ENCODE data around the gene DNHD1. TPM values are rescaled to one million over a fixed set of nuclear protein-coding genes. Genes with fewer than 3 reads are reported as not detected.

Gene DNHD1
- total RNA-seq, 1 donor from 2014 or later: 2.3 TPM

- no peak for TF ChIP-seq CTCF (IDR thresholded peaks at IDR 0.05)
- peak overlapping the region; percentile 95 to 97 for H3K27ac ChIP-seq
- DNase-seq (ENCODE audit: low spot score in 2 of 2): peak in 1 of 2 donors; percentile 77
- H3K4me1 ChIP-seq: peaks cover 30 to 40% of the 10 kb centered on the region in 2 donors
- H3K4me3 ChIP-seq: peak overlapping the region; percentile 64 to 92
- H3K27me3 ChIP-seq: no peaks in the 10 kb centered on the region
- intact Hi-C loops (cut with DNase I): loop anchor here (5.0 to 10.0 kb wide), 2 partner anchors 212 to 1381 kb away; partner anchors contain the start of genes EIF3F and SMPD1
- H3K9me3 ChIP-seq: no peaks in the 10 kb centered on the region
- peaks cover 35 to 37% of the 10 kb centered on the region in 2 donors for H3K36me3 ChIP-seq
Measured at GRCh38 chr11:6604081-6604626, 107.1 kb downstream of the DNHD1 start.

GRCh38 chr11:6604790-6605189, 107.7 kb downstream of the DNHD1 start:
- H3K4me1 ChIP-seq: peaks cover 30 to 42% of the 10 kb centered on the region in 2 donors
- H3K9me3 ChIP-seq: no peaks in the 10 kb centered on the region
- peak overlapping the region; percentile 64 to 92 for H3K4me3 ChIP-seq
- no peaks in the 10 kb centered on the region for H3K27me3 ChIP-seq
- DNase-seq (ENCODE audit: low spot score in 2 of 2): no peak
- no peak for TF ChIP-seq CTCF (IDR thresholded peaks at IDR 0.05)
- intact Hi-C loops (cut with DNase I): loop anchor here (5.0 to 10.0 kb wide), 2 partner anchors 212 to 1380 kb away; partner anchors contain the start of genes EIF3F and SMPD1
- H3K36me3 ChIP-seq: peaks cover 35 to 37% of the 10 kb centered on the region in 2 donors
- H3K27ac ChIP-seq: peak overlapping the region; percentile 95 to 97

GRCh38 chr11:6606471-6607189, 109.5 kb downstream of the DNHD1 start:
- peak; percentile 83 to 98 for DNase-seq (ENCODE audit: low spot score in 2 of 2)
- Histone ChIP-seq H3K9me3 (no peaks in the 10 kb centered on the region), H3K36me3 (peaks cover 34 to 39% of the 10 kb centered on the region in 2 donors), H3K4me3 (peak overlapping the region; percentile 64 to 92), H3K27me3 (no peaks in the 10 kb centered on the region), H3K27ac (peak overlapping the region; percentile 95 to 97), H3K4me1 (peaks cover 30 to 50% of the 10 kb centered on the region in 2 donors)
- intact Hi-C loops (cut with DNase I): loop anchor here (2.0 to 10.0 kb wide), 2 partner anchors 132 to 1378 kb away; partner anchors contain the start of gene EIF3F
- no peak for TF ChIP-seq CTCF (IDR thresholded peaks at IDR 0.05)

GRCh38 chr11:6607190-6607795, 110.2 kb downstream of the DNHD1 start:
- Histone ChIP-seq H3K36me3 (peaks cover 34 to 39% of the 10 kb centered on the region in 2 donors), H3K9me3 (no peaks in the 10 kb centered on the region), H3K27ac (peak overlapping the region; percentile 95 to 97), H3K4me3 (peak overlapping the region; percentile 64 to 92), H3K4me1 (peaks cover 26 to 43% of the 10 kb centered on the region in 2 donors), H3K27me3 (no peaks in the 10 kb centered on the region)
- TF ChIP-seq CTCF (IDR thresholded peaks at IDR 0.05): no peak
- no peak for DNase-seq (ENCODE audit: low spot score in 2 of 2)
- intact Hi-C loops (cut with DNase I): loop anchor here (2.0 to 10.0 kb wide), 2 partner anchors 132 to 1378 kb away; partner anchors contain the start of gene EIF3F

GRCh38 chr11:6608011-6608410, 110.9 kb downstream of the DNHD1 start:
- Histone ChIP-seq H3K9me3 (no peaks in the 10 kb centered on the region), H3K36me3 (peaks cover 34 to 39% of the 10 kb centered on the region in 2 donors), H3K27me3 (no peaks in the 10 kb centered on the region), H3K27ac (peak overlapping the region; percentile 95 to 97), H3K4me1 (peaks cover 25 to 41% of the 10 kb centered on the region in 2 donors), H3K4me3 (peak overlapping the region; percentile 64 to 92)
- intact Hi-C loops (cut with DNase I): loop anchor here (10.0 kb wide), 1 partner anchor 1377 kb away; the partner anchor contains the start of gene EIF3F
- TF ChIP-seq CTCF (IDR thresholded peaks at IDR 0.05): no peak
- no peak for DNase-seq (ENCODE audit: low spot score in 2 of 2)

Data from ascending aorta (tissue), 2 donors.